Natural killer cell (primary cell): ENCODE results near the gene PHF19. TPM values are rescaled to one million over a fixed set of nuclear protein-coding genes. Genes with fewer than 3 reads are reported as not detected.

Source experiments
- ATAC-seq, 3 donors: fragments of 150-1000 bp in 2 of 3; fragments of 200-7000 bp in 1 of 3; cut with Tn5 transposase; 1 replicate in 1 of 3; 2 replicates in 2 of 3; pipeline ENCODE4 v1.10.0; 2021; ENCODE audit warnings: mild to moderate bottlenecking in 2 of 3, moderate library complexity in 2 of 3
- DNase-seq, 2 donors: peaks; one replicate each; pipeline versions ENCODE4 v3.0.0 to v3.0.0-alpha.2; 2013 to 2021; ENCODE audit warnings: mixed read lengths in 1 of 2
- H3K27ac ChIP-seq: one replicate; pipeline ENCODE4 v1.5.1; 2013; ENCODE audit warnings: mild to moderate bottlenecking, low read length
- H3K27me3 ChIP-seq: one replicate; pipeline ENCODE4 v1.6.1; 2013; ENCODE audit warnings: low read length; ENCODE audit not compliant: control insufficient read depth, insufficient read depth
- H3K36me3 ChIP-seq: one replicate; pipeline ENCODE4 v1.6.1; 2013; ENCODE audit warnings: low read length; ENCODE audit not compliant: control insufficient read depth, insufficient read depth
- H3K4me1 ChIP-seq: one replicate; pipeline ENCODE4 v1.6.1; 2013; ENCODE audit warnings: low read length; ENCODE audit not compliant: control insufficient read depth, insufficient read depth
- H3K4me3 ChIP-seq: one replicate; pipeline ENCODE4 v1.5.1; 2013; ENCODE audit warnings: low read length
- H3K9me3 ChIP-seq: one replicate; pipeline ENCODE4 v1.6.1; 2013; ENCODE audit warnings: low read length; ENCODE audit not compliant: control insufficient read depth, insufficient read depth
- H3K27ac Mint-ChIP-seq, 2 donors: one replicate each; pipeline ENCODE4 v1.8.0; 2022; ENCODE audit warnings: mild to moderate bottlenecking in 2 of 2, mixed read lengths in 2 of 2, moderate library complexity in 1 of 2
- H3K27me3 Mint-ChIP-seq, 2 donors: one replicate each; pipeline ENCODE4 v1.8.0; 2022; ENCODE audit warnings: low read depth in 2 of 2, mixed read lengths in 2 of 2
- H3K36me3 Mint-ChIP-seq: one replicate; pipeline ENCODE4 v1.8.0; 2022; ENCODE audit warnings: mixed read lengths
- H3K4me1 Mint-ChIP-seq, 2 donors: one replicate each; pipeline ENCODE4 v1.8.0; 2022; ENCODE audit warnings: mixed read lengths in 2 of 2
- H3K4me3 Mint-ChIP-seq: one replicate; pipeline ENCODE4 v1.8.0; 2022; ENCODE audit warnings: mild to moderate bottlenecking, moderate library complexity, mixed read lengths
- H3K9me3 Mint-ChIP-seq, 2 donors: one replicate each; pipeline ENCODE4 v1.8.0; 2022; ENCODE audit warnings: mixed read lengths in 2 of 2
- CTCF ChIP-seq: fragments of 200-600 bp; IDR thresholded peaks from one replicate; pipeline ENCODE4 v1.8.0; 2022; ENCODE audit warnings: antibody characterized with exemption
- WGBS: methylation state at CpG from one replicate; pipeline ENCODE4 v1.1.7; 2013; ENCODE audit warnings: missing lambda C conversion rate; ENCODE audit not compliant: insufficient coverage; 5-methylcytosine and 5-hydroxymethylcytosine counted together
- intact Hi-C: fragments of 100-400 bp; cut with micrococcal nuclease; formaldehyde crosslinking; loops from one replicate; pipeline ENCODE4 v1.14.2; 2022
- total RNA-seq, 4 donors: library from RNA; stranded (reverse); fragments of 120-200 nt in 1 of 4; gene quantifications; one replicate each; pipeline versions ENCODE4 v1.2.3 to v1.2.4, GENCODE V29; 2013 to 2022

Gene PHF19
- total RNA-seq, 3 donors from 2014 or later (not counting 1 experiment from before 2014, with no cell fraction given) = 34.1 to 54.0 (median 47.8) TPM

DNA sequence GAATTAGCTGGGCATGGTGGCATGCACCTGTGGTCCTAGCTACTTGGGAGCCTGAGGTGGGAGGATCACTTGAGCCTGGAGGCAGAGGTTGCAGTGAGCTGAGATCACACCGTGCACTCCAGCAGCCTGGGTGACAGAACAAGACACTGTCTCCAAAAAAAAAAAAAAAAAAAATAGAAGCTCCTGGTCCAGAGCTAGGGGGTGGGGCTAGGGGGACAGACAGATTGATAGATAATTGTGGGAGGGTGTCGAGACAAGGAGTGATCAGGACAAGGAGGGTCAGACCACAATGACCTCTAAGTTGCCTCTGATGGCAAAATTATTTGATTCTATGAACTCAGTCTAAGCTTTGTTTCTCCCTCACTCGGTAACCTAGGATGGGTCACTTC lies 6.6 kb upstream of the PHF19 start:
- intact Hi-C loops = no loop called here
- Mint-ChIP-seq H3K9me3 (no peaks in the 10 kb centered on the region), H3K4me3 (no peak overlapping the region), H3K4me1 (peaks cover 8 to 12% of the 10 kb centered on the region in 2 donors), H3K27ac (no peak overlapping the region), H3K27me3 (peaks cover 0 to 3% of the 10 kb centered on the region in 2 donors), H3K36me3 (no peaks in the 10 kb centered on the region)
- no peak for ATAC-seq
- Histone ChIP-seq H3K27me3 (no peaks in the 10 kb centered on the region), H3K4me3 (no peak overlapping the region), H3K27ac (no peak overlapping the region), H3K9me3 (no peaks in the 10 kb centered on the region), H3K36me3 (no peaks in the 10 kb centered on the region), H3K4me1 (peaks cover 21% of the 10 kb centered on the region)
- TF ChIP-seq CTCF = no peak
- 94% methylated on average over 3 of the region's 3 CpGs for WGBS
- DNase-seq = no peak

- peak in 1 of 2 donors; percentile 57 for DNase-seq
- Mint-ChIP-seq H3K4me3 (peak overlapping the region; percentile 1), H3K9me3 (no peaks in the 10 kb centered on the region), H3K27me3 (peaks cover 0 to 3% of the 10 kb centered on the region in 2 donors), H3K4me1 (peaks cover 13 to 16% of the 10 kb centered on the region in 2 donors), H3K36me3 (no peaks in the 10 kb centered on the region), H3K27ac (no peak overlapping the region)
- intact Hi-C loops = no loop called here
- no peak for TF ChIP-seq CTCF
- no peaks in the 10 kb centered on the region for H3K36me3 ChIP-seq
- H3K27me3 ChIP-seq = no peaks in the 10 kb centered on the region
- H3K4me3 ChIP-seq = no peak overlapping the region
- peaks cover 27% of the 10 kb centered on the region for H3K4me1 ChIP-seq
- no peak overlapping the region for H3K27ac ChIP-seq
- no peaks in the 10 kb centered on the region for H3K9me3 ChIP-seq
- no peak for ATAC-seq
- WGBS = 67% methylated on average over 8 of the region's 10 CpGs
These were observed 6.1 kb upstream of the PHF19 start for GRCh38 chr9:120882935-120883607.

GRCh38 chr9:120879446-120879845 lies 2.5 kb upstream of the PHF19 start:
- H3K27me3 Mint-ChIP-seq = no peaks in the 10 kb centered on the region
- no peaks in the 10 kb centered on the region for H3K27me3 ChIP-seq
- DNase-seq (no peak), ATAC-seq (no peak)
- peaks cover 28 to 29% of the 10 kb centered on the region in 2 donors for H3K4me1 Mint-ChIP-seq
- H3K4me3 ChIP-seq = no peak overlapping the region
- no peaks in the 10 kb centered on the region for H3K36me3 Mint-ChIP-seq
- no peaks in the 10 kb centered on the region for H3K36me3 ChIP-seq
- TF ChIP-seq CTCF = no peak
- H3K4me1 ChIP-seq = peaks cover 45% of the 10 kb centered on the region
- no peak overlapping the region for H3K27ac ChIP-seq
- intact Hi-C loops = no loop called here
- 40% methylated on average over 4 of the region's 6 CpGs for WGBS
- no peaks in the 10 kb centered on the region for H3K9me3 Mint-ChIP-seq
- H3K4me3 Mint-ChIP-seq = no peak overlapping the region
- H3K27ac Mint-ChIP-seq = no peak overlapping the region
- H3K9me3 ChIP-seq = no peaks in the 10 kb centered on the region
